Bronchus fibroblast of lung (primary cell): Measurements from ENCODE around the gene DYSF. TPM values are rescaled to one million over a fixed set of nuclear protein-coding genes. Genes with fewer than 3 reads are reported as not detected.

Source experiments
- total RNA-seq: library from RNA; depleted of rRNA; stranded (reverse); fragments of >200 nt; gene quantifications from 2 replicates; pipeline ENCODE4 v1.2.3, GENCODE V29; 2015

Gene DYSF
- under 0.01 TPM in 1 of 2 replicates, not detected in the other for total RNA-seq

DNA sequence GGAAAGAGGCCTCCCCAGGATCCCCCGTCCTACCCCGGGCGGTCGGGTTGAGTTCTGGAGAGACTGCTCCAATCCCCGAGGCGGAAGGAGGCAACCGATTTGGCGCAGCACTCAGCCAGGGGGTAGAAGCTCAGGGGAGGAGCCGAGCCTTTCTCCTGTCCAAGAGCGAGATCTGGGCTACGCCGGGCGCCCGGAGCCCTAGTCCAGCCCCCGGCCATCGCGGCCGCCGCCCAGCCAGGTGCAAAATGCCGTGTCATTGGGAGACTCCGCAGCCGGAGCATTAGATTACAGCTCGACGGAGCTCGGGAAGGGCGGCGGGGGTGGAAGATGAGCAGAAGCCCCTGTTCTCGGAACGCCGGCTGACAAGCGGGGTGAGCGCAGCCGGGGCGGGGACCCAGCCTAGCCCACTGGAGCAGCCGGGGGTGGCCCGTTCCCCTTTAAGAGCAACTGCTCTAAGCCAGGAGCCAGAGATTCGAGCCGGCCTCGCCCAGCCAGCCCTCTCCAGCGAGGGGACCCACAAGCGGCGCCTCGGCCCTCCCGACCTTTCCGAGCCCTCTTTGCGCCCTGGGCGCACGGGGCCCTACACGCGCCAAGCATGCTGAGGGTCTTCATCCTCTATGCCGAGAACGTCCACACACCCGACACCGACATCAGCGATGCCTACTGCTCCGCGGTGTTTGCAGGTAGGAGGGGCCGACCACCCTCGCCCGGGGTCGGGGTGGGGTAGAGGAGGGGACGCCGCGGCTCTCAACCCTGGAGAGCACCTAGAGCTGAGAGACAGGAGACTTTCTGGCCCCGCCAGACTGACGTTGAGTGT is at the start of gene DYSF:
DYSF (plus strand) TSS at position 158 of the 817 bp plus-strand sequence.

Other genes starting within 250 kb of the DYSF start
- gene PAIP2B, start 226.5 kb upstream of the DYSF start, total RNA-seq = 0.45 and 0.67 TPM in 2 replicates
- gene ZNF638, start 121.8 kb upstream of the DYSF start, total RNA-seq = 46.1 and 59.7 TPM in 2 replicates